AG04450 (cell line): Measurements from ENCODE around the gene RPL19. TPM values are rescaled to one million over a fixed set of nuclear protein-coding genes. Genes with fewer than 3 reads are reported as not detected.

Experiments
- CTCF ChIA-PET: fragments of 300-600, 350-600 bp; formaldehyde crosslinking; extraction: SDS; loops from one replicate; lab custom pipeline; 2022; ENCODE audit warnings: antibody characterized with exemption, inconsistent platforms; lab: Charles Lee
- POLR2A ChIA-PET: fragments of 350-600 bp; formaldehyde crosslinking; extraction: SDS; loops from one replicate; lab custom pipeline; 2021; ENCODE audit warnings: antibody characterized with exemption, inconsistent platforms; lab: Yijun Ruan, JAX
- DNase-seq: peaks from one replicate; pipeline ENCODE4 v3.0.0-alpha.2; 2011; ENCODE audit warnings: low read depth, low spot score
- H3K27ac ChIP-seq: one replicate; pipeline ENCODE4 v1.5.1; 2012; ENCODE audit warnings: low read depth, low read length, control low read depth
- H3K27me3 ChIP-seq: one replicate; pipeline ENCODE4 v1.6.0; 2012; ENCODE audit warnings: low read length; ENCODE audit not compliant: control insufficient read depth, insufficient read depth
- H3K4me3 ChIP-seq: 2 replicates; pipeline ENCODE4 v1.5.1; 2011; ENCODE audit warnings: mild to moderate bottlenecking, low read depth, low read length, control low read depth
- H3K9me3 ChIP-seq: 2 replicates; pipeline ENCODE4 v1.5.1; 2012; ENCODE audit warnings: low read length; ENCODE audit not compliant: control insufficient read depth, insufficient read depth
- polyA minus RNA-seq: library from RNA; depleted of rRNA, polyadenylated mRNA; stranded (reverse); fragments of >200 nt; gene quantifications from 2 replicates; pipeline ENCODE4 v1.2.3, GENCODE V29; 2011; rRNA and poly(A)+ RNA removed
- polyA plus RNA-seq: library from polyadenylated mRNA; depleted of rRNA; stranded (reverse); fragments of >200 nt; gene quantifications from 2 replicates; pipeline ENCODE4 v1.2.3, GENCODE V29; 2011; rRNA removed
- TF ChIP-seq, protein P1 (sequence below): IDR thresholded peaks from 2 replicates; pipeline ENCODE4 v1.5.1; 2011; ENCODE audit warnings: low read depth, low read length, control low read depth, inconsistent platforms

The RPL19 gene
- 1,791 and 1,924 TPM in 2 replicates for polyA plus RNA-seq
- 660 and 768 TPM in 2 replicates for polyA minus RNA-seq

DNA sequence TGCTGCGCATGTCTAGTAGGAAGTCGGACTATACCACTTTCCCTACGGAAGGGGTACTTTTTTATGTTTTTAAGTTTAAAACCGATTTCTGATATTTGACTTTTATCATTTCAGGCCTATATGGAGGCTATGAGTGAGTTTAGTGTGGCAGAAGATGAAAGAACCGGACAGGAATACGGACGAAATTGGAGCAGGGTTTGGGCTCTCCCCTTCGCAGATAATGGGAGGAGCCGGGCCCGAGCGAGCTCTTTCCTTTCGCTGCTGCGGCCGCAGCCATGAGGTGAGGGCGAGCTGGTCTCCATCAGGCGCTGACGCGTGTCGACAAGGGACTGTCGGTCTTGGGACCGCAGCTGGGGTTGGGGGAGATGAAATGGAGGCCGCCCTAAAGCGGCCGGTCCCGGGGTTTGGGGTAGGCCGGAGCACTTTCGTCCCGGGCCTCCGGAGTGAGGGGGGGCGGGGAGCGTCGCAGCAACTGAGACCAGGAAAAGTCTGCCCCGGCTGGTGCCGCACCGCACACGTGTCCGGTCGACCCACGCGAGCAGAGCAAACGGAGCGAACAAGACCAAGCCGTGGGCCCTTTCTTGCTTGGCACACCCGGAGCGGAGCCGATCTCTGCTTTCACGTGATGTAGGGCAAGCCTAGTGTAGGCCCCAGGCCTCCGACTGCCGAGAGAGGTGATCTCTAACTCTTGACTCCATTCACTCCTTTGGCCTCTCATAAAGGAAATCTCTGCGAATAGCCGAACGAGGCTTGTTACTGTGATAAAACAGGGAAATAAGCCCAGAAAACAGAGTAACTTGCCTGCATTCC is at the start of gene RPL19:
RPL19 (plus strand) TSS at position 214 of the 810 bp plus-strand sequence; CDS start at position 276, 62 bp downstream.
- ChIA-PET CTCF (interaction anchor here (0.9 to 1.9 kb wide), 3 partner anchors 25 to 217 kb away, joined by 4 to 9 read pairs (median 6); no protein-coding TSS in a partner anchor), POLR2A (interaction anchor here (0.5 to 1.5 kb wide), 31 partner anchors 9 to 1826 kb away, joined by 3 to 17 read pairs (median 5); partner anchors contain the start of genes FBXO47, LASP1, RPL23 and STAC2)
- no peaks in the 10 kb centered on the region for H3K27me3 ChIP-seq
- TF ChIP-seq, protein P1, sequence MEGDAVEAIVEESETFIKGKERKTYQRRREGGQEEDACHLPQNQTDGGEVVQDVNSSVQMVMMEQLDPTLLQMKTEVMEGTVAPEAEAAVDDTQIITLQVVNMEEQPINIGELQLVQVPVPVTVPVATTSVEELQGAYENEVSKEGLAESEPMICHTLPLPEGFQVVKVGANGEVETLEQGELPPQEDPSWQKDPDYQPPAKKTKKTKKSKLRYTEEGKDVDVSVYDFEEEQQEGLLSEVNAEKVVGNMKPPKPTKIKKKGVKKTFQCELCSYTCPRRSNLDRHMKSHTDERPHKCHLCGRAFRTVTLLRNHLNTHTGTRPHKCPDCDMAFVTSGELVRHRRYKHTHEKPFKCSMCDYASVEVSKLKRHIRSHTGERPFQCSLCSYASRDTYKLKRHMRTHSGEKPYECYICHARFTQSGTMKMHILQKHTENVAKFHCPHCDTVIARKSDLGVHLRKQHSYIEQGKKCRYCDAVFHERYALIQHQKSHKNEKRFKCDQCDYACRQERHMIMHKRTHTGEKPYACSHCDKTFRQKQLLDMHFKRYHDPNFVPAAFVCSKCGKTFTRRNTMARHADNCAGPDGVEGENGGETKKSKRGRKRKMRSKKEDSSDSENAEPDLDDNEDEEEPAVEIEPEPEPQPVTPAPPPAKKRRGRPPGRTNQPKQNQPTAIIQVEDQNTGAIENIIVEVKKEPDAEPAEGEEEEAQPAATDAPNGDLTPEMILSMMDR: no peak
- DNase-seq: no peak
- peak within 1 kb of the TSS; percentile 74 for H3K4me3 ChIP-seq
- H3K9me3 ChIP-seq: no peaks in the 10 kb centered on the region; the same call in 1 of the 2 replicates
- H3K27ac ChIP-seq: peak within 1 kb of the TSS; percentile 89

- Histone ChIP-seq H3K27me3 (peaks cover 26% of the 10 kb centered on the region), H3K9me3 (no peaks in the 10 kb centered on the region; the same call in 1 of the 2 replicates), H3K4me3 (peak overlapping the region; percentile 46), H3K27ac (no peak overlapping the region)
- no peak for DNase-seq
- ChIA-PET CTCF (interaction anchor here (0.5 to 7.2 kb wide), 3 partner anchors 13 to 168 kb away, joined by 3 to 367 read pairs (median 4); no protein-coding TSS in a partner anchor), POLR2A (no interaction called here)
- TF ChIP-seq, protein P1: no peak
These were observed 49.3 kb upstream of the RPL19 start for GRCh38 chr17:39150795-39151149.

DNA sequence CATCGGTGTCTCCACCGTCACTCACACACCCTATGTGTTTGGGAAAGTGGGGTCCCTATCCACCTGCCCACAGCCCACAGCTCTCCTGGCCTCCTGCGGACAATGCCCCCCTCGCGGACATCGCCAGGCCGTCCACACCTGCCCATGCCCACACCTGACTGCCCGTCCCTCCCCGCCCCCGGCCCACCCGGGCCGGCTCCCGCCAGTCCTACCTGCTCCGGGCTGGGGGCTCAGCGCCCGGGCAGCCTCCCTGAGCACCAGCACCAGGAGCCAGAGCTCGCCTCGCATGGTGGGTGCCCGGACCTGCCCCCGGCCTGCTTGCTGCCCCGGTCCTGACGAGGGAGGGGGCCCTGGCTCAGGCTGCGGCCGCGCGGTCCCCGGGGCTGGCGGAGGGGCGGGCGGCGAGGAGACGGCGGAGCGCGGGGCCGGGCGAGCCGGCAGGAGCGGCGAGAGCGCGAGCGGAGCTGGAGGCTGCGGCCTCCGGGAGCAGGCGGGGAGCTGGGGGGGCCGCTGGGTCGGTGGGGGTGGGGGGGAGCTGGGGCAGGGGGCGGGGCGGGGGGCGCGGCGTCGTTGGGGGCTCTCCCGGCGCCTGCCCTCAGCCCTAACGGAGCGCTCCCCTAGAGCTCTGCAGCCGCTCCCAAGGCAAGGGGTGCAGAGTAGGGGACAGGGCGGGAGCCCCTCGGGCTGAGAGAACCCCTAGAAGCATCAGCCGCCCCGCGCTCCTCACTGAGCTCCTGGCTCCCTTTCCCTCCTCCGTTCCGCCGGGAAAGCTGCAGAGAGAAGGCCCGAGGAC is 48.7 kb upstream of the RPL19 start, which contains the start of gene PLXDC1:
PLXDC1 (minus strand) TSS at position 488 of the 793 bp plus-strand sequence; CDS start at position 288, 200 bp downstream.
- Histone ChIP-seq H3K9me3 (no peaks in the 10 kb centered on the region; the same call in 1 of the 2 replicates), H3K27ac (no peak within 1 kb of the TSS), H3K27me3 (peaks cover 26% of the 10 kb centered on the region), H3K4me3 (peak within 1 kb of the TSS; percentile 46)
- TF ChIP-seq, protein P1: no peak
- ChIA-PET POLR2A (interaction anchor here (0.8 kb wide), 1 partner anchor 282 kb away, joined by 7 read pairs; the partner anchor contains the start of gene LASP1), CTCF (interaction anchor here (0.5 to 7.2 kb wide), 5 partner anchors 13 to 172 kb away, joined by 3 to 367 read pairs (median 4); no protein-coding TSS in a partner anchor)
- DNase-seq: no peak

GRCh38 chr17:39151943-39152818 is 47.9 kb upstream of the RPL19 start:
- H3K4me3 ChIP-seq: peak overlapping the region; percentile 94
- TF ChIP-seq, protein P1: no peak
- no peak for DNase-seq

More at GRCh38 chr17:39151943-39152818, 47.9 kb upstream of the RPL19 start:
- peaks cover 26% of the 10 kb centered on the region for H3K27me3 ChIP-seq
- ChIA-PET CTCF (interaction anchor here (0.6 to 7.2 kb wide), 32 partner anchors 8 to 300 kb away, joined by 3 to 367 read pairs (median 6); partner anchors contain the start of genes ARL5C and LASP1NB), POLR2A (interaction anchor here (0.6 to 2.2 kb wide), 8 partner anchors 37 to 305 kb away, joined by 3 to 18 read pairs (median 6); partner anchors contain the start of gene LASP1)
- H3K27ac ChIP-seq: no peak overlapping the region
- H3K9me3 ChIP-seq: no peaks in the 10 kb centered on the region; the same call in 1 of the 2 replicates
